Hepatocyte (in vitro differentiated cells): ENCODE measurements around the gene PTGES.

Experiments
- EZH2 ChIP-seq: fragments of 200-600 bp; sonication (generic); IDR thresholded peaks from 2 replicates; pipeline ENCODE4 v1.6.1; 2016; ENCODE audit warnings: antibody characterized with exemption, mild to moderate bottlenecking, borderline replicate concordance
- EZH2phosphoT487 ChIP-seq: fragments of 200-600 bp; sonication (generic); IDR thresholded peaks from one replicate; pipeline ENCODE4 v1.6.1; 2018; ENCODE audit warnings: antibody characterized with exemption, mild to moderate bottlenecking, low read depth, moderate library complexity; ENCODE audit not compliant: unreplicated experiment, severe bottlenecking
- TF ChIP-seq, protein P1 (sequence below): fragments of 200-600 bp; sonication (generic); IDR thresholded peaks from 2 replicates; pipeline ENCODE4 v1.5.1; 2016; ENCODE audit warnings: antibody characterized with exemption, mild to moderate bottlenecking; ENCODE audit not compliant: poor library complexity

DNA sequence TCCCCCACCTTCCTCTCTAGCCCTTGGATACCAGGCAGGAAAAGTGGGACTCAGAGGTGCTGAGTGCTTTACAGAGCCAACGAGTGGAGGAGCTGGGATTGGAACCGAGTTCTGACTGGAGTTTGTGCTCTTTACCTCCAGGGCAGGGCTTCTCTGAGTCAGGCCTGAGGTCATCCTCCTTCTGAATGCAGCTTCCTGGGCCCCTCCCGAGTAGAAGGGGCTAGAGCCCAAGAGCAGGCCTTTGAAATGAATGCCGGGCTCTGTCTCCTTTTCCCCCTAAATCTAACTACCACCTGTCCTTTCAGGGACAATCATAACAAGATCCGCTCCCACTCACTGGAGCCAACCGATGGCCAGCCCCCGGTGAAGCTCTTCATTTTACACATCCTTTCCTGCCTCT, 12.7 kb downstream of the PTGES start:
- TF ChIP-seq, protein P1, sequence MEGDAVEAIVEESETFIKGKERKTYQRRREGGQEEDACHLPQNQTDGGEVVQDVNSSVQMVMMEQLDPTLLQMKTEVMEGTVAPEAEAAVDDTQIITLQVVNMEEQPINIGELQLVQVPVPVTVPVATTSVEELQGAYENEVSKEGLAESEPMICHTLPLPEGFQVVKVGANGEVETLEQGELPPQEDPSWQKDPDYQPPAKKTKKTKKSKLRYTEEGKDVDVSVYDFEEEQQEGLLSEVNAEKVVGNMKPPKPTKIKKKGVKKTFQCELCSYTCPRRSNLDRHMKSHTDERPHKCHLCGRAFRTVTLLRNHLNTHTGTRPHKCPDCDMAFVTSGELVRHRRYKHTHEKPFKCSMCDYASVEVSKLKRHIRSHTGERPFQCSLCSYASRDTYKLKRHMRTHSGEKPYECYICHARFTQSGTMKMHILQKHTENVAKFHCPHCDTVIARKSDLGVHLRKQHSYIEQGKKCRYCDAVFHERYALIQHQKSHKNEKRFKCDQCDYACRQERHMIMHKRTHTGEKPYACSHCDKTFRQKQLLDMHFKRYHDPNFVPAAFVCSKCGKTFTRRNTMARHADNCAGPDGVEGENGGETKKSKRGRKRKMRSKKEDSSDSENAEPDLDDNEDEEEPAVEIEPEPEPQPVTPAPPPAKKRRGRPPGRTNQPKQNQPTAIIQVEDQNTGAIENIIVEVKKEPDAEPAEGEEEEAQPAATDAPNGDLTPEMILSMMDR = no peak
- TF ChIP-seq EZH2 (no peak), EZH2phosphoT487 (no peak)
